BE2C (cell line): ENCODE data around the gene CAVIN1.
A peak's percentile ranks its signal among the peaks of the same experiment; 100 is the strongest.
"Not testable (repeated sequence)": the region's sequence is repeated elsewhere in the genome, so short reads cannot be mapped to it uniquely, and the experiment has no call there.

ENCODE experiments used
- DNase-seq: peaks from one replicate; pipeline ENCODE4 v3.0.0-alpha.2; 2020
- H3K27me3 ChIP-seq: fragments of 250-450 bp; sonication (Bioruptor Pico); 2 replicates; pipeline ENCODE4 v1.5.1; 2020; ENCODE audit warnings: mild to moderate bottlenecking
- H3K36me3 ChIP-seq: fragments of 250-450 bp; sonication (Bioruptor Pico); 2 replicates; pipeline ENCODE4 v1.5.1; 2020; ENCODE audit warnings: mild to moderate bottlenecking
- H3K4me1 ChIP-seq: fragments of 250-450 bp; sonication (Bioruptor Pico); 2 replicates; pipeline ENCODE4 v1.5.1; 2020
- H3K4me3 ChIP-seq: 2 replicates; pipeline ENCODE4 v1.5.1; 2011; ENCODE audit warnings: low read depth, low read length
- H3K9me3 ChIP-seq: fragments of 250-450 bp; sonication (Bioruptor Pico); 2 replicates; pipeline ENCODE4 v1.5.1; 2020
- CTCF ChIP-seq: IDR thresholded peaks from 2 replicates; pipeline ENCODE4 v1.5.1; 2012; ENCODE audit warnings: mild to moderate bottlenecking, low read depth, low read length

CAVIN1 gene

GRCh38 chr17:42459256-42459800, 36.3 kb upstream of the CAVIN1 start:
- Histone ChIP-seq H3K4me3 (peak overlapping the region; percentile 80), H3K36me3 (peaks cover 28% of the 10 kb centered on the region), H3K4me1 (no peaks in the 10 kb centered on the region; the same call in 1 of the 2 replicates), H3K27me3 (no peaks in the 10 kb centered on the region), H3K9me3 (no peaks in the 10 kb centered on the region)
- peak; percentile 51 for DNase-seq
- peak; percentile 56 for TF ChIP-seq CTCF

GRCh38 chr17:42458497-42459255, 35.6 kb upstream of the CAVIN1 start, which contains the start of gene ATP6V0A1:
Gene ATP6V0A1 (plus strand): TSS chr17:42458878. CDS start chr17:42460895, 2,017 bp downstream.
- no peaks in the 10 kb centered on the region for H3K27me3 ChIP-seq
- DNase-seq: peak; percentile 99
- TF ChIP-seq CTCF: no peak

GRCh38 chr17:42457107-42457792, 34.2 kb upstream of the CAVIN1 start:
- H3K4me3 ChIP-seq: no peak overlapping the region
- H3K4me1 ChIP-seq: no peaks in the 10 kb centered on the region; the same call in 1 of the 2 replicates
- DNase-seq: no peak
- TF ChIP-seq CTCF: no peak
- no peaks in the 10 kb centered on the region for H3K9me3 ChIP-seq
- H3K27me3 ChIP-seq: no peaks in the 10 kb centered on the region
- H3K36me3 ChIP-seq: peaks cover 16% of the 10 kb centered on the region

More at GRCh38 chr17:42458497-42459255, 35.6 kb upstream of the CAVIN1 start, which contains the start of gene ATP6V0A1:
- Histone ChIP-seq H3K4me3 (peak within 1 kb of the TSS; percentile 80), H3K9me3 (no peaks in the 10 kb centered on the region), H3K4me1 (no peaks in the 10 kb centered on the region; the same call in 1 of the 2 replicates), H3K36me3 (peaks cover 24% of the 10 kb centered on the region)

GRCh38 chr17:42456223-42457106, 33.4 kb upstream of the CAVIN1 start:
- no peaks in the 10 kb centered on the region; the same call in 1 of the 2 replicates for H3K4me1 ChIP-seq
- H3K4me3 ChIP-seq: no peak overlapping the region
- no peak for TF ChIP-seq CTCF
- H3K9me3 ChIP-seq: no peaks in the 10 kb centered on the region
- no peaks in the 10 kb centered on the region for H3K27me3 ChIP-seq
- peaks cover 12% of the 10 kb centered on the region for H3K36me3 ChIP-seq
- no peak for DNase-seq

- H3K27me3 ChIP-seq, H3K9me3 ChIP-seq, H3K4me1 ChIP-seq, DNase-seq, H3K36me3 ChIP-seq, H3K4me3 ChIP-seq: not testable (repeated sequence)
These were observed 31.9 kb upstream of the CAVIN1 start for GRCh38 chr17:42454987-42455386.

- no peaks in the 10 kb centered on the region for H3K9me3 ChIP-seq
- no peak for DNase-seq
- no peak for TF ChIP-seq CTCF
- no peaks in the 10 kb centered on the region for H3K27me3 ChIP-seq
- H3K4me1 ChIP-seq: no peaks in the 10 kb centered on the region
- H3K36me3 ChIP-seq: no peaks in the 10 kb centered on the region
- H3K4me3 ChIP-seq: no peak overlapping the region
These were observed 30.4 kb upstream of the CAVIN1 start for GRCh38 chr17:42453439-42453838.

- DNase-seq, H3K27me3 ChIP-seq, H3K36me3 ChIP-seq, H3K4me1 ChIP-seq, H3K9me3 ChIP-seq, H3K4me3 ChIP-seq: not testable (repeated sequence)
These were observed 28.2 kb upstream of the CAVIN1 start for GRCh38 chr17:42451270-42451669.

GRCh38 chr17:42449838-42450237, 26.8 kb upstream of the CAVIN1 start:
- not testable (repeated sequence) for H3K4me3 ChIP-seq, H3K9me3 ChIP-seq, H3K36me3 ChIP-seq, DNase-seq, H3K27me3 ChIP-seq, H3K4me1 ChIP-seq

GRCh38 chr17:42449176-42449575, 26.1 kb upstream of the CAVIN1 start:
- H3K27me3 ChIP-seq, H3K36me3 ChIP-seq, H3K9me3 ChIP-seq, DNase-seq, H3K4me3 ChIP-seq, H3K4me1 ChIP-seq: not testable (repeated sequence)
